Measurements from ENCODE around the gene KCNH2. TPM values are rescaled to one million over a fixed set of nuclear protein-coding genes. Genes with fewer than 3 reads are reported as not detected.

The KCNH2 gene
- total and polyA plus RNA-seq, 2 of the 13 experiments (the other 11 are each of a cell fraction or from before 2014, with no cell fraction given) = 0.09 to 0.11 TPM

GRCh38 chr7:151017953-151018420 lies 39.9 kb upstream of the KCNH2 start (continued):
- TF ChIP-seq LRRFIP1 (CRISPR knock-in tag; conservative IDR thresholded peaks at IDR 0.05) (no peak), KLF9 (CRISPR knock-in tag; IDR thresholded peaks at IDR 0.05; ENCODE audit: low read depth) (no peak), ZMYM2 (CRISPR knock-in tag; IDR thresholded peaks at IDR 0.05) (no peak), ZNF687 (CRISPR knock-in tag; IDR thresholded peaks at IDR 0.05) (peak; percentile 85), ARNT2 (CRISPR knock-in tag; IDR thresholded peaks at IDR 0.05; ENCODE audit: low read depth) (0 out of 2 replicates have a peak, but pooled peaks have one; percentile 48), KLF13 (CRISPR knock-in tag; IDR thresholded peaks at IDR 0.05) (no peak), TAF15 (IDR thresholded peaks at IDR 0.05; ENCODE audit: low read depth, low read length, poor library complexity, severe bottlenecking) (no peak), SP1 (IDR thresholded peaks at IDR 0.05) (no peak), SP1 (CRISPR knock-in tag; IDR thresholded peaks at IDR 0.05) (no peak), ZNF224 (CRISPR knock-in tag; IDR thresholded peaks at IDR 0.05) (no peak), HIC2 (CRISPR knock-in tag; IDR thresholded peaks at IDR 0.05; ENCODE audit: low read depth) (no peak), SOX13 (IDR thresholded peaks at IDR 0.05) (no peak), SOX13 (CRISPR knock-in tag; conservative IDR thresholded peaks at IDR 0.05 in 1 of 2, IDR thresholded peaks at IDR 0.05 in 1 of 2) (no peak), HNRNPH1 (optimal IDR thresholded peaks at IDR 0.05; ENCODE audit: low read depth, low read length) (no peak), ZNF549 (CRISPR knock-in tag; IDR thresholded peaks at IDR 0.05) (no peak), TBX3 (IDR thresholded peaks at IDR 0.05; ENCODE audit: borderline replicate concordance) (no peak), ZNF607 (CRISPR knock-in tag; IDR thresholded peaks at IDR 0.05; ENCODE audit: borderline replicate concordance) (0 out of 2 replicates have a peak, but pooled peaks have one; percentile 38), ZBED4 (CRISPR knock-in tag; IDR thresholded peaks at IDR 0.05; ENCODE audit: borderline replicate concordance) (no peak)

Data from HepG2 (cell line).